B cell (primary cell): ENCODE results near the gene FHIT. TPM values are rescaled to one million over a fixed set of nuclear protein-coding genes. Genes with fewer than 3 reads are reported as not detected.

Experiments
- ATAC-seq: fragments of 200-7000 bp; cut with Tn5 transposase; one replicate; pipeline ENCODE4 v1.10.0; 2021; ENCODE audit warnings: low read depth, mild to moderate bottlenecking, moderate number of reproducible peaks, moderate library complexity
- CTCF ChIA-PET: fragments of 350-600 bp; sonication (Branson Sonifier 250); formaldehyde crosslinking; loops from one replicate; lab custom pipeline; 2021; ENCODE audit warnings: antibody characterized with exemption, inconsistent platforms; lab: Charles Lee
- POLR2A ChIA-PET: fragments of 350-600 bp; sonication (Branson Sonifier 250); formaldehyde crosslinking; loops from one replicate; lab custom pipeline; 2021; ENCODE audit warnings: antibody characterized with exemption; lab: Charles Lee
- DNase-seq: peaks from one replicate; pipeline ENCODE4 v3.0.0; 2013
- H2AFZ ChIP-seq: 2 replicates; pipeline ENCODE4 v1.6.1; 2012; ENCODE audit warnings: mild to moderate bottlenecking, low read depth, low read length; ENCODE audit not compliant: insufficient read depth, poor library complexity, severe bottlenecking
- H3K27ac ChIP-seq, 2 donors: 1 replicate in 1 of 2; 2 replicates in 1 of 2; pipeline ENCODE4 v1.5.1; 2012 to 2013; ENCODE audit warnings: low read length in 2 of 2, mild to moderate bottlenecking in 2 of 2, moderate library complexity in 1 of 2
- H3K27me3 ChIP-seq, 4 experiments: fragments of 200-600 bp in 1 of 4; sonication (generic) in 1 of 4; replicated peaks in 1 of 4; 1 replicate in 2 of 4; 2 replicates in 2 of 4; pipeline versions ENCODE4 v1.6.1 to v1.7.0; 2013 to 2016; ENCODE audit warnings: low read length in 3 of 4, mild to moderate bottlenecking in 2 of 4, mixed read lengths in 1 of 4, moderate library complexity in 1 of 4; ENCODE audit not compliant: insufficient read depth in 4 of 4, control insufficient read depth in 3 of 4; ENCODE audit errors: control extremely low read depth in 1 of 4
- H3K36me3 ChIP-seq, 2 experiments: replicated peaks in 1 of 2; 1 replicate in 1 of 2; 2 replicates in 1 of 2; pipeline versions ENCODE4 v1.6.1 to v1.7.1; 2013; ENCODE audit warnings: low read length in 1 of 2; ENCODE audit not compliant: insufficient read depth in 2 of 2, control insufficient read depth in 1 of 2; ENCODE audit errors: control extremely low read depth in 1 of 2, extremely low read depth in 1 of 2
- H3K4me1 ChIP-seq, 2 donors: fragments of 200-600 bp in 1 of 2; sonication (generic) in 1 of 2; 1 replicate in 1 of 2; 2 replicates in 1 of 2; pipeline versions ENCODE4 v1.5.1 to v1.6.1; 2013 to 2017; ENCODE audit warnings: low read length in 2 of 2; ENCODE audit not compliant: control insufficient read depth in 2 of 2, insufficient read depth in 2 of 2
- H3K4me2 ChIP-seq: replicated peaks from 2 replicates; pipeline ENCODE3; 2012; ENCODE audit warnings: mild to moderate bottlenecking, low read depth, low read length; ENCODE audit not compliant: poor library complexity, severe bottlenecking
- H3K4me3 ChIP-seq, 5 experiments: fragments of 200-600 bp in 1 of 5; sonication (generic) in 1 of 5; 1 replicate in 3 of 5; 2 replicates in 2 of 5; pipeline versions ENCODE4 v1.5.1 to v1.7.0; 2011 to 2016; ENCODE audit warnings: low read length in 4 of 5, mild to moderate bottlenecking in 4 of 5, low read depth in 2 of 5, control low read depth in 1 of 5, moderate library complexity in 1 of 5; ENCODE audit not compliant: insufficient read depth in 1 of 5; ENCODE audit errors: control extremely low read depth in 1 of 5, extremely low read depth in 1 of 5
- H3K79me2 ChIP-seq: fragments of 200-600 bp; sonication (generic); one replicate; pipeline ENCODE4 v1.6.0; 2016; ENCODE audit warnings: low read length; ENCODE audit not compliant: control insufficient read depth, insufficient read depth
- H3K9ac ChIP-seq: fragments of 200-600 bp; sonication (generic); 2 replicates; pipeline ENCODE4 v1.6.1; 2017; ENCODE audit warnings: mild to moderate bottlenecking, low read length, moderate library complexity
- H3K9me3 ChIP-seq, 3 donors: one replicate each; pipeline versions ENCODE4 v1.6.1 to v1.7.1; 2013; ENCODE audit warnings: low read length in 2 of 3; ENCODE audit not compliant: control insufficient read depth in 2 of 3, insufficient read depth in 1 of 3; ENCODE audit errors: control extremely low read depth in 1 of 3
- H4K20me1 ChIP-seq: 2 replicates; pipeline ENCODE4 v1.6.0; 2012; ENCODE audit warnings: mild to moderate bottlenecking, low read length; ENCODE audit not compliant: insufficient read depth, control insufficient read depth, poor library complexity, severe bottlenecking
- H3K27ac Mint-ChIP-seq: one replicate; pipeline ENCODE4 v1.8.0; 2021; ENCODE audit warnings: mixed read lengths
- H3K27me3 Mint-ChIP-seq: one replicate; pipeline ENCODE4 v1.8.0; 2021; ENCODE audit warnings: mixed read lengths
- H3K4me1 Mint-ChIP-seq: one replicate; pipeline ENCODE4 v1.8.0; 2021; ENCODE audit warnings: mixed read lengths
- H3K4me3 Mint-ChIP-seq: one replicate; pipeline ENCODE4 v1.8.0; 2021; ENCODE audit warnings: mixed read lengths
- H3K9me3 Mint-ChIP-seq: one replicate; pipeline ENCODE4 v1.8.0; 2022; ENCODE audit warnings: mixed read lengths; ENCODE audit not compliant: insufficient read depth
- CTCF ChIP-seq: fragments of 200-600 bp; IDR thresholded peaks from one replicate; pipeline ENCODE4 v1.8.0; 2022; ENCODE audit warnings: antibody characterized with exemption, mild to moderate bottlenecking
- EZH2 ChIP-seq: IDR thresholded peaks from 2 replicates; pipeline ENCODE4 v1.6.1; 2012; ENCODE audit warnings: borderline replicate concordance, low read depth, mild to moderate bottlenecking, moderate library complexity, low read length; ENCODE audit not compliant: insufficient read depth, poor library complexity, severe bottlenecking
- WGBS: methylation state at CpG from one replicate; pipeline ENCODE4 v1.1.5; 2013; ENCODE audit warnings: missing lambda C conversion rate; ENCODE audit not compliant: insufficient coverage; 5-methylcytosine and 5-hydroxymethylcytosine counted together
- intact Hi-C: fragments of 100-400 bp; cut with micrococcal nuclease; formaldehyde crosslinking; loops from one replicate; pipeline ENCODE4 v1.10.0; 2022
- polyA plus RNA-seq: library from polyadenylated mRNA; depleted of rRNA; stranded (reverse); fragments of >200 nt; gene quantifications from 2 replicates; pipeline ENCODE4 v1.2.3, GENCODE V29; 2012
- total RNA-seq, 2 donors: library from RNA; stranded (reverse); fragments of 120-200 nt in 1 of 2; gene quantifications; 1 replicate in 1 of 2; 2 replicates in 1 of 2; pipeline versions ENCODE4 v1.2.3 to v1.2.4, GENCODE V29; 2013 to 2022

The FHIT gene
- total and polyA plus RNA-seq, 2 donors (not counting 1 experiment from before 2014, with no cell fraction given) = 1.7 to 7.8 TPM

GRCh38 chr3:60146121-60146520 lies 1105.1 kb downstream of the FHIT start:
- intact Hi-C loops = no loop called here

GRCh38 chr3:60144071-60144470 lies 1107.2 kb downstream of the FHIT start:
- no peaks in the 10 kb centered on the region for H3K9me3 ChIP-seq
- DNase-seq = no peak
- Mint-ChIP-seq H3K27me3 (no peaks in the 10 kb centered on the region), H3K9me3 (no peaks in the 10 kb centered on the region), H3K27ac (no peak overlapping the region), H3K4me3 (no peak overlapping the region), H3K4me1 (no peaks in the 10 kb centered on the region)
- H3K36me3 ChIP-seq = no peaks in the 10 kb centered on the region
- no CpG with 5 or more reads among the region's 1 CpG for WGBS
- intact Hi-C loops = no loop called here
- no peak overlapping the region for H2AFZ ChIP-seq
- H3K9ac ChIP-seq = no peak overlapping the region
- H3K4me2 ChIP-seq = no peak overlapping the region
- H3K79me2 ChIP-seq = no peaks in the 10 kb centered on the region
- no peaks in the 10 kb centered on the region for H3K27me3 ChIP-seq
- no peaks in the 10 kb centered on the region for H3K4me1 ChIP-seq
- H3K4me3 ChIP-seq = no peak overlapping the region
- ATAC-seq = no peak
- no peak overlapping the region for H3K27ac ChIP-seq
- TF ChIP-seq EZH2 (no peak), CTCF (no peak)
- CTCF ChIA-PET = no interaction called here
- POLR2A ChIA-PET = no interaction called here
- H4K20me1 ChIP-seq = no peaks in the 10 kb centered on the region

More at GRCh38 chr3:60146121-60146520, 1105.1 kb downstream of the FHIT start:
- no peak for DNase-seq
- Histone ChIP-seq H3K4me2 (no peak overlapping the region), H3K9me3 (no peaks in the 10 kb centered on the region), H3K4me3 (no peak overlapping the region), H3K79me2 (no peaks in the 10 kb centered on the region), H4K20me1 (no peaks in the 10 kb centered on the region), H2AFZ (no peak overlapping the region), H3K27ac (no peak overlapping the region), H3K27me3 (no peaks in the 10 kb centered on the region), H3K36me3 (no peaks in the 10 kb centered on the region), H3K9ac (no peak overlapping the region), H3K4me1 (no peaks in the 10 kb centered on the region)
- no peak for TF ChIP-seq EZH2
- no peak for TF ChIP-seq CTCF
- no peak overlapping the region for H3K4me3 Mint-ChIP-seq
- no peaks in the 10 kb centered on the region for H3K27me3 Mint-ChIP-seq
- WGBS = no CpG with 5 or more reads among the region's 1 CpG
- ChIA-PET POLR2A (no interaction called here), CTCF (no interaction called here)
- no peaks in the 10 kb centered on the region for H3K9me3 Mint-ChIP-seq
- H3K27ac Mint-ChIP-seq = no peak overlapping the region
- no peak for ATAC-seq
- H3K4me1 Mint-ChIP-seq = no peaks in the 10 kb centered on the region
